Fibroblast of the aortic adventitia (primary cell): ENCODE measurements around the gene DNAJA4. TPM values are rescaled to one million over a fixed set of nuclear protein-coding genes. Genes with fewer than 3 reads are reported as not detected.

Experiments
- DNase-seq: peaks from one replicate; pipeline ENCODE4 v3.0.0-alpha.2; 2010; ENCODE audit warnings: low read depth
- H3K4me3 ChIP-seq: 2 replicates; pipeline ENCODE4 v1.5.1; 2011; ENCODE audit warnings: low read depth, mild to moderate bottlenecking, control low read depth, low read length, moderate library complexity
- total RNA-seq: library from RNA; depleted of rRNA; stranded (reverse); fragments of >200 nt; gene quantifications from 2 replicates; pipeline ENCODE4 v1.2.3, GENCODE V29; 2012; ENCODE audit warnings: low replicate concordance
- TF ChIP-seq, protein P1 (sequence below): IDR thresholded peaks from 2 replicates; pipeline ENCODE4 v1.5.1; 2011; ENCODE audit warnings: mild to moderate bottlenecking, low read length, control low read depth, inconsistent platforms; ENCODE audit not compliant: insufficient read depth

The DNAJA4 gene
- total RNA-seq, 1 donor, result 2.3 TPM

DNA sequence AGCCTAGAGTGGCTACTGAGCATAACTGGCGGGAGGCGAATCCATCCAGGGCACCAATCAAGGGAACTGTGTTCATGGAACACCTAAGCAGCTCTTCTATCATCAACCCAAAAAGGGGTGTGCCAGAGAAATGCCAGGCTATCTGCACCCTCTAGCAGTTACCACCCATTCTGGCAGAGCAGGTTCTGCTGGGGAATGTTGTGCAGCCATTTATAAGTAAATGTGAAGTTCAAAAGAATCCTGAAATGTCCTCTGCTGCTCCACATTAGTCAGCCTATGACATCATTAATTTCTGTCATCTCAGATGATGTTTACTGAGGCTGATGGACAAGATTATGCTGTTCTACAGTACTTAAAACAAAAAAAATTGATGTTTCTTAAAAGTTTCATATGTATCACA lies 27.3 kb downstream of the DNAJA4 start:
- TF ChIP-seq, protein P1, sequence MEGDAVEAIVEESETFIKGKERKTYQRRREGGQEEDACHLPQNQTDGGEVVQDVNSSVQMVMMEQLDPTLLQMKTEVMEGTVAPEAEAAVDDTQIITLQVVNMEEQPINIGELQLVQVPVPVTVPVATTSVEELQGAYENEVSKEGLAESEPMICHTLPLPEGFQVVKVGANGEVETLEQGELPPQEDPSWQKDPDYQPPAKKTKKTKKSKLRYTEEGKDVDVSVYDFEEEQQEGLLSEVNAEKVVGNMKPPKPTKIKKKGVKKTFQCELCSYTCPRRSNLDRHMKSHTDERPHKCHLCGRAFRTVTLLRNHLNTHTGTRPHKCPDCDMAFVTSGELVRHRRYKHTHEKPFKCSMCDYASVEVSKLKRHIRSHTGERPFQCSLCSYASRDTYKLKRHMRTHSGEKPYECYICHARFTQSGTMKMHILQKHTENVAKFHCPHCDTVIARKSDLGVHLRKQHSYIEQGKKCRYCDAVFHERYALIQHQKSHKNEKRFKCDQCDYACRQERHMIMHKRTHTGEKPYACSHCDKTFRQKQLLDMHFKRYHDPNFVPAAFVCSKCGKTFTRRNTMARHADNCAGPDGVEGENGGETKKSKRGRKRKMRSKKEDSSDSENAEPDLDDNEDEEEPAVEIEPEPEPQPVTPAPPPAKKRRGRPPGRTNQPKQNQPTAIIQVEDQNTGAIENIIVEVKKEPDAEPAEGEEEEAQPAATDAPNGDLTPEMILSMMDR, result no peak
- no peak for DNase-seq
- H3K4me3 ChIP-seq, result no peak overlapping the region

DNA sequence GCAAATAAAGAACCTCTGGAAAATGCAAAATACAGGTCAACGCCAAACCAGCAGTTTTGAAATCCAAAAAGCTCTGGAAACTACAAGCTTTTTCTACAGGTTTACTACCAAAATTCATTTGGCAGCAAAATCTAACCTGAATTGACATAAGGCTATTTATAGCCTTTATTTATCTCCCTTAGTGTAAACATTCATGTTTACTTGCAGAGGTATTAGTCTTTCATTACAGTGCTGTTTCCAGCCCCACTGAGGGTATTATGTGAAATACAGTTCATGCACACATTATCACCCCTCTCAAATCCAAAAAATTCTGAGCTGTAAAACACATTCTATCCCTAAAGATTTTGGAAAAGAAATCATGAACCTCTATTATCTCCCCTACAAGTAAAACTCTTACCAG lies 27.9 kb downstream of the DNAJA4 start:
- TF ChIP-seq, protein P1, result no peak
- no peak overlapping the region for H3K4me3 ChIP-seq
- no peak for DNase-seq

DNA sequence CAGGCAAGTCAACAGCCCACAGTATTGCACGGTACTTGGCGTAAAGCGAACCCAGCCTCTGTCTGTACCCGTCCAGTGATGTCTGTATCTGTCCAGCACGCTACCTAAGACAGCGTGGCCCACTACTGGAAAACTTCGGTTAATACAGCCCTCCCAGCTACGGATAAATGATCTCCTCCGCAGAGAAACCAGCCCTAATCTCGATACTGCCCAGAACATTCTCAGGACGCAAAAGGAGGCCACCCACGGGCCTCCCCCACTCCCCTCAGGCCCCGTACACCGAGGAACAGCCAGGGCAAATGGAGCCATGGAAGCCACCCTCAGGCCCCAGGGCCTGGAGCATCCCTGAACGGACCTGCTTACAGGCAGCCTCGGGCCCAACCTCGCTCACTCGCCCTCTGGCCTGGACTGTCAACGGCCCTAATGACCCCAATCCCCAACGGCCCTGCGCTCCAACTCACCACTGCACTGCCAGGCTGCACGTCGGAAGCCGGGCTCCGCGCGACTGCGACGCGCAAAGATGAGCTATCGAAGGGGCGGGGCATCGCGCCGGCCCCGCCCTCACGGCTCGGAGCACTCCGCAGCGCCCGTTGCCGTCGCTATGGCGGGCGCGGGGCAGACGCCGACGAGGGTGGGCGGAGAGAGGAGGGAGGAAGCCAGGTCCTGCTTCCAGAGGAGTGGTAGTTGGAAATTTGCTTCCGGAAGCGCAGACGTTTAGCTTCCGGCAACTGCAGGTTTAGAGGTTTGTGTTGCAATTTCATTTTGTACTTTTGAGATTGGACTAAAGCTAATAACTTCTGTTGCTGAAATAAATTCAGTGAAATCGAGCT lies 35.0 kb downstream of the DNAJA4 start, which contains the start of gene SKIC8:
Gene SKIC8 (minus strand): TSS at position 509 of the 830 bp plus-strand sequence. CDS start 3,923 bp downstream, outside the sequence.
- peak; percentile 90 for DNase-seq
- peak within 1 kb of the TSS; percentile 100 for H3K4me3 ChIP-seq
- TF ChIP-seq, protein P1, result peak; percentile 6

DNA sequence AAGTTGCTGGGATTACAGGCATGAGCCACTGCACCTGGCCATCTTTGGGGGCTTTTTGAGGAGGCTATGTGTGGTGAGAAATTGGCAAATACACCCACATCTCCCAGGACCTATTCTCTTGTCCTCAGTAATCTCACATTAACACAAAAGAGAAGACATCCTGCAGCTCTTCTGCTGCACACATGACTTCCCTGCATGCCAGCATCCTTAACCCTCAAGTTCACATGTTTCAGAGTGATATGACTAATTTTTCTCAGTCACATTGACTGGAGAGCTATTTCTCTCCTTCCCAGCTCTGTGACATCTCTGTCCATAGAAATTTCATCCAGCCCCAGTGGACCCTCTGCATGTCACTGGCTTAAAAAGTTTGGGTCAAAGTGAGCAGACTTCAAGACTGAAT lies 37.0 kb downstream of the DNAJA4 start:
- TF ChIP-seq, protein P1, result no peak
- no peak overlapping the region for H3K4me3 ChIP-seq
- no peak for DNase-seq

DNA sequence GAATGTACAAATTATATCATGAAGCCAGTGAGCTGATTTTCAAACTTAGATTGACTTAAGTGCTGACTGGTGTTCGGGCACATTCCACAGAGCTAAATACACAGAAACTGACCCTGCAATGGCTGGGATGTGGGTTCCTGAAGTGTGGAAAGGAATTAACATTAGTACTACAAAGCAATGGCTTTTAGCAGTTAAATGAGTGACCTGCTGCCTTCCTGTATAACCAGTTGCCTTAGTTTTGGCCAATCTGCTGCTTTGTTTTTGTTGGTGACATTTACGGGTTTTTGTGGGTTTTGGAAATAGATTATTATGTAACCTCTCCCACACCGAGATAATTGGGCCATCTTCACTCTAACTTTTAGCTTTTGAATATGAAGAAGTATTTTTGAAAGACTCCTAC lies 37.5 kb downstream of the DNAJA4 start:
- H3K4me3 ChIP-seq, result no peak overlapping the region
- TF ChIP-seq, protein P1, result no peak
- DNase-seq, result no peak

DNA sequence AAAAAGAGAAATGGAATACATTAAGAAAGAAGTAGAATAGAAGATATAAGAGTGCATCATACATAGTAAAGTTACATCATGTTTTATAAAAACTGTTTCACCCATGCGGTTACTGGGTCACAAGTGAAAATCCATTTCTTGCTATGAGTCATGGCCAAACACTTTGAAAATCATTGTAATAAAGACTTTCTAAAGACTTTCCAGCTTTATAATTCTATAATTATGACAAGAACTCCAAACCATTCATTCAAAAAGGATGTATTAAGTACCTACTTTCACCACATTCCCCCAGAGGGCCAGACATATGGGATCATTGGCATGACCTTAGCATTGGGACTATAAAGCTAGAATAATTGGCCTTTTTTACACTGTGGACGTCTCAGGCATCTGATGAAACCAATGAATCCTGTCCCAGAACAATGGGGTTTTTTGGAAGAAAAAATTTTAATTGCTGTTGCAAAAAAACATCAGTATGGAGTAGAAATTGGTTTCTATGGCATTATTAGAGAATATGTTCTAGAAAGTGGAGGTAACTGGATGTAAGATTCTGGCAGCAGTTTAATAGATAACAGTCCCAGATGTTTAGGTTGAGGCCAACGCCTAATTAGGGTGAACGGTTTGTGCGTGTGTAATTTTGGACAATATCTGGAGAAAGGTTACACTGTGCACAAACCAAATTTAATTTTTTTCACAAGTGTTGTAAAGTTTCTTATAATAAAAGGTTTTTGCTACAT lies 38.4 kb downstream of the DNAJA4 start:
- TF ChIP-seq, protein P1, result no peak
- H3K4me3 ChIP-seq, result no peak overlapping the region
- peak; percentile 88 for DNase-seq
